ENCODE results near the gene MPG.

The MPG gene

DNA sequence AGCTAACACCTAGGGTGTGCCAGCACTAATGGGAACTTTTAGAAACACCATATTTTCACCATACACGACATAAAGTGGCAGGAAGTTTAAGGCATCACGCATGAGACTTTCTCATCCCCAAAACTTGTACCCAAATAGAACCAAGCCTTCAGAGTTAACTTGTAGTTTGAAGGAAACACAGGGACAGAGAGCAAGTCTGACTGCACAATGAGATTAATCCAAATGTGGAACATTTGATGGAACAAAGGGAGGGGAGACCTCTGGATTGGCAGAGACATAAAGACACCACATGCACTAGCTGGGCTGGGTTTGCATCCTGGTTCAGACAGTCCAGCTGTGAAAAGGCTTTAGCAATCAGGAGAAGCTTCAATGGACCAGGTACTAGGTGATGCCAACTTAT is 36.3 kb downstream of the MPG start:
- Histone ChIP-seq H3K27me3 (replicated peaks; ENCODE audit: control insufficient read depth, insufficient read depth, low read length) (no peaks in the 10 kb centered on the region), H3K4me3 (replicated peaks; ENCODE audit: low read depth, low read length) (no peak overlapping the region), H3K36me3 (ENCODE audit: control insufficient read depth, insufficient read depth, low read length) (peaks cover 17% of the 10 kb centered on the region)
- TF ChIP-seq, protein P1, sequence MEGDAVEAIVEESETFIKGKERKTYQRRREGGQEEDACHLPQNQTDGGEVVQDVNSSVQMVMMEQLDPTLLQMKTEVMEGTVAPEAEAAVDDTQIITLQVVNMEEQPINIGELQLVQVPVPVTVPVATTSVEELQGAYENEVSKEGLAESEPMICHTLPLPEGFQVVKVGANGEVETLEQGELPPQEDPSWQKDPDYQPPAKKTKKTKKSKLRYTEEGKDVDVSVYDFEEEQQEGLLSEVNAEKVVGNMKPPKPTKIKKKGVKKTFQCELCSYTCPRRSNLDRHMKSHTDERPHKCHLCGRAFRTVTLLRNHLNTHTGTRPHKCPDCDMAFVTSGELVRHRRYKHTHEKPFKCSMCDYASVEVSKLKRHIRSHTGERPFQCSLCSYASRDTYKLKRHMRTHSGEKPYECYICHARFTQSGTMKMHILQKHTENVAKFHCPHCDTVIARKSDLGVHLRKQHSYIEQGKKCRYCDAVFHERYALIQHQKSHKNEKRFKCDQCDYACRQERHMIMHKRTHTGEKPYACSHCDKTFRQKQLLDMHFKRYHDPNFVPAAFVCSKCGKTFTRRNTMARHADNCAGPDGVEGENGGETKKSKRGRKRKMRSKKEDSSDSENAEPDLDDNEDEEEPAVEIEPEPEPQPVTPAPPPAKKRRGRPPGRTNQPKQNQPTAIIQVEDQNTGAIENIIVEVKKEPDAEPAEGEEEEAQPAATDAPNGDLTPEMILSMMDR (IDR thresholded peaks at IDR 0.05; ENCODE audit: insufficient read depth, low read length, poor library complexity, severe bottlenecking), result no peak
- no peak for DNase-seq (ENCODE audit: extremely low read depth, insufficient read length)

DNA sequence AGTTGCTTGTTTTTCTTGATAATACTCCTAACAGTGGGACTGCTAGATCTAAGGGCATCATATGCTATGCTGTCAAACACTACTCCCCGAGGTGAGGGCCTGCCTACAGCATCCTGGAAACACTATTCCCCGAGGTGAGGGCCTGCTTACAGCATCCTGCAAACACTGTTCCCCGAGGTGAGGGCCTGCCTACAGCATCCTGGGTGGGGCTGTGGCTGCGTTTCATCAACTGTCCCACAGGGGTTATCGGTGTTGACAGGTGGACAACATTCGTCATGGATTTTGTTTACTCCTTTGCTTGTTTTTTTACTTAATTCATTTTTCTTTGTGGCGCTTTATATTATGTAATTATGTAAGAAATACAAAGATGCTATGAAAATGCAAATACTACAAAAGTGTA is 38.0 kb downstream of the MPG start:
- no peaks in the 10 kb centered on the region for H3K27me3 ChIP-seq (replicated peaks; ENCODE audit: control insufficient read depth, insufficient read depth, low read length)
- DNase-seq (ENCODE audit: extremely low read depth, insufficient read length), result no peak
- H3K4me3 ChIP-seq (replicated peaks; ENCODE audit: low read depth, low read length), result no peak overlapping the region
- TF ChIP-seq, protein P1 (IDR thresholded peaks at IDR 0.05; ENCODE audit: insufficient read depth, low read length, poor library complexity, severe bottlenecking), result no peak
- H3K36me3 ChIP-seq (ENCODE audit: control insufficient read depth, insufficient read depth, low read length), result peaks cover 14% of the 10 kb centered on the region

DNA sequence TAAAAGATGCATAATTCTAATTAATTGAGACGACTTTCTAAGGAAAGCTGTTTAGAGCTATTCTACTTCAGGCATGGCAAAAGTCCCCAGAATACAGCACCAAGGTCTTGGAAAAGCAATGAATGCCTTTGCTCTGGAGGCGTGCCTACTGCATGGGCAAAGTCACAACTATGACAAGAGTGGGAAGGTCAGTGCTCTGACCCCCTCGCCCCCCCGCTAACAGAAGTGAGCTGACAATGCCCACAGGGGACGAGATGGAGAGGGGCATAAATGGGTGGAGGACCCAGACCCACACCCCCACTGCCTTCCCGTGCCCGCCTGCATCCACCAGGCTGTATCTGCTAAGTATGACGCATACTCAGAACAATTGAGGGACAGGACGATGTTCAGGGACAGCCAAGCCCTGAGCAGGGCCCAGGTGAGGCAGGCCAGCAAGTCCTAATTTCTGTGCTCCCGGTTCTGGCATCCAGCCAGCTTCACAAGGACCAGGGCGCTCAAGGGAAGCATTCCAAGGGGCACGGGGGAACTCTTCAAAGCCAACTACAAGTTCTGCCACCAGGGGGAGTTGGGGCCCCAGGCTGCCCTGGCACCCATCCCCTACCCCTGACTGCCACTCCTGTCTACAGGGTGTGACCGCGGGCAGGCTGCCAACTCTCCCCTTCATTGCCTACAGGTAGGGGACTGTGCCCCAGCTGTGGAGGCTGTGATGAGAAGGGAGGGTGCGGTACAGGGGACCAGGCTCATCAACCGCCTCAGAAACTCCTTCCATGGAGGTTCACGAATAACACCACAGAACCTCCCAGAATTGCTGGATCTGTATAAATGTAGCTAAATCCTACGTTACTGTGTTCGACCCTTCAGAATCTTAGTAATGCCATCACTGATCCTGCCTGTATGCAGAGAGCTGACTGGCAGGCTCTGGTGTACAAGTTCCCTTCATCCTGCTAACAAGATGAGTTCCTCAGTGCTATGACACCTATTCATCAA is 39.6 kb downstream of the MPG start:
- Histone ChIP-seq H3K36me3 (ENCODE audit: control insufficient read depth, insufficient read depth, low read length) (peaks cover 10% of the 10 kb centered on the region), H3K27me3 (replicated peaks; ENCODE audit: control insufficient read depth, insufficient read depth, low read length) (no peaks in the 10 kb centered on the region), H3K4me3 (replicated peaks; ENCODE audit: low read depth, low read length) (no peak overlapping the region)
- no peak for DNase-seq (ENCODE audit: extremely low read depth, insufficient read length)
- TF ChIP-seq, protein P1 (IDR thresholded peaks at IDR 0.05; ENCODE audit: insufficient read depth, low read length, poor library complexity, severe bottlenecking), result peak; percentile 78

DNA sequence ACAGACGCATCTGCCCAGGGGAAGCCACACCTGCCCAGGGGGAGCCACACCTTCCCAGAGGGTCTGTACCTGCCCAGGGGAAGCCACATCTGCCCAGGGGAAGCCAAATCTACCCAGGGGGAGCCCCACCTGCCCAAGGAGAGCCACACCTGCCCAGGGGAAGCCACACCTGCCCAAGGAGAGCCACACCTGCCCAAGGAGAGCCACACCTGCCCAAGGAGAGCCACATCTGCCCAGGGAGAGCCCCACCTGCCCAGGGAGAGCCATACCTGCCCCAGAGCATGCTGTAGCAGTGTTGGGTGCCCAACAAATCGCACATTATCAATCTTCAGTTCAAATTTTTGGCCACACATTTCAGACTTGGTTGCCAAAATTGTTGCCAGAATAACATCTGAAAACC is 40.8 kb downstream of the MPG start:
- no peak overlapping the region for H3K4me3 ChIP-seq (replicated peaks; ENCODE audit: low read depth, low read length)
- no peak for DNase-seq (ENCODE audit: extremely low read depth, insufficient read length)
- H3K27me3 ChIP-seq (replicated peaks; ENCODE audit: control insufficient read depth, insufficient read depth, low read length), result no peaks in the 10 kb centered on the region
- peaks cover 10% of the 10 kb centered on the region for H3K36me3 ChIP-seq (ENCODE audit: control insufficient read depth, insufficient read depth, low read length)
- TF ChIP-seq, protein P1 (IDR thresholded peaks at IDR 0.05; ENCODE audit: insufficient read depth, low read length, poor library complexity, severe bottlenecking), result no peak

DNA sequence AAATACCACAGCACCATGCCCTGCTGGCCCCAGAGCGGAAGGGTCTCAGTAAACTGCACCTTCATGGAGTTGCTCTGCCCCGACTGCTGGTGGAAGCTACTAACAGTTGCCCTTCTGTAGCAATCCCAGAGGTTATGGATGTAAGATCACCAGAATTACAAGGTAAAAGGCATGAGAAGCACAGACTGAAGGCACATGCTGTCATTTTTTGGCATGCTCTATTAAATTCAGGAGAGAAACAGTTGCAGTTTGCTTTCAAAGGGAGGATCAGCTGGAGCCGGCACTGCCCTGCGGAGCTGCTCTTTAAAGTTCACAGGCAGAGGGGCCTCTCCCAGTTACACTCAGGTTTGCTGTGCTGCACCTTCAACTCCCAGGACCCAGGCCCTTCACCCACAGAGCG is 41.3 kb downstream of the MPG start:
- no peak overlapping the region for H3K4me3 ChIP-seq (replicated peaks; ENCODE audit: low read depth, low read length)
- no peak for DNase-seq (ENCODE audit: extremely low read depth, insufficient read length)
- no peaks in the 10 kb centered on the region for H3K27me3 ChIP-seq (replicated peaks; ENCODE audit: control insufficient read depth, insufficient read depth, low read length)
- TF ChIP-seq, protein P1 (IDR thresholded peaks at IDR 0.05; ENCODE audit: insufficient read depth, low read length, poor library complexity, severe bottlenecking), result no peak
- H3K36me3 ChIP-seq (ENCODE audit: control insufficient read depth, insufficient read depth, low read length), result peaks cover 10% of the 10 kb centered on the region
